GM13976 (cell line): ENCODE data around the gene CLEC3B.
"Not testable (repeated sequence)": the region's sequence is repeated elsewhere in the genome, so short reads cannot be mapped to it uniquely, and the experiment has no call there.

Experiments
- DNase-seq: peaks from one replicate; pipeline ENCODE4 v3.0.0; 2012; ENCODE audit warnings: low spot score
- in situ Hi-C: fragments of 300-500 bp; cut with MboI; formaldehyde crosslinking; loops from one replicate; pipeline ENCODE4 v1.12.0; 2022; ENCODE audit warnings: low sequenced_read_pairs, mixed read lengths, inconsistent platforms; ENCODE audit not compliant: unreplicated experiment
- TF ChIP-seq, protein P1 (sequence below): IDR thresholded peaks from 2 replicates; pipeline ENCODE4 v1.5.1; 2012; ENCODE audit warnings: borderline replicate concordance, mild to moderate bottlenecking; ENCODE audit not compliant: insufficient read depth; ENCODE audit errors: extremely low read depth, missing control alignments, control extremely low read depth

Gene CLEC3B

DNA sequence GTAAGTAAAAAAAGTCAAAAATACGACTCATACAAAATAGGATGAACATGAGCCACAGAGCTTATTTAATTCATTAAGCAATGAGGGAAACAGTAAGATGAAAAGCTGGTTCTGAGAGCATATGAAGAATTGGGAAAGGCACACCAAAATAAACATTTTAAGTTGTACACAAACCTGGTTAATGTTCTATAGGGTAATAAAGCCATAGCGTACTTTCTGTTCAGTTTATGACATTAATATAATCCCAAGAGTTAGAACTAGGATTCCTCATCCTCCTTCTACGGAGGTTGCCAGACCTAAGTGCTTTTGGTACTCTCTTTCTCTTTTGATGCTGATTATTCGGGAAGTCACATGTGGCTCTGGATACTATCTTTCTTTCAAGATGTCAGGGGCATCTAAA is 41.4 kb downstream of the CLEC3B start:
- in situ Hi-C loops = no loop called here
- TF ChIP-seq, protein P1, sequence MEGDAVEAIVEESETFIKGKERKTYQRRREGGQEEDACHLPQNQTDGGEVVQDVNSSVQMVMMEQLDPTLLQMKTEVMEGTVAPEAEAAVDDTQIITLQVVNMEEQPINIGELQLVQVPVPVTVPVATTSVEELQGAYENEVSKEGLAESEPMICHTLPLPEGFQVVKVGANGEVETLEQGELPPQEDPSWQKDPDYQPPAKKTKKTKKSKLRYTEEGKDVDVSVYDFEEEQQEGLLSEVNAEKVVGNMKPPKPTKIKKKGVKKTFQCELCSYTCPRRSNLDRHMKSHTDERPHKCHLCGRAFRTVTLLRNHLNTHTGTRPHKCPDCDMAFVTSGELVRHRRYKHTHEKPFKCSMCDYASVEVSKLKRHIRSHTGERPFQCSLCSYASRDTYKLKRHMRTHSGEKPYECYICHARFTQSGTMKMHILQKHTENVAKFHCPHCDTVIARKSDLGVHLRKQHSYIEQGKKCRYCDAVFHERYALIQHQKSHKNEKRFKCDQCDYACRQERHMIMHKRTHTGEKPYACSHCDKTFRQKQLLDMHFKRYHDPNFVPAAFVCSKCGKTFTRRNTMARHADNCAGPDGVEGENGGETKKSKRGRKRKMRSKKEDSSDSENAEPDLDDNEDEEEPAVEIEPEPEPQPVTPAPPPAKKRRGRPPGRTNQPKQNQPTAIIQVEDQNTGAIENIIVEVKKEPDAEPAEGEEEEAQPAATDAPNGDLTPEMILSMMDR = no peak
- no peak for DNase-seq

DNA sequence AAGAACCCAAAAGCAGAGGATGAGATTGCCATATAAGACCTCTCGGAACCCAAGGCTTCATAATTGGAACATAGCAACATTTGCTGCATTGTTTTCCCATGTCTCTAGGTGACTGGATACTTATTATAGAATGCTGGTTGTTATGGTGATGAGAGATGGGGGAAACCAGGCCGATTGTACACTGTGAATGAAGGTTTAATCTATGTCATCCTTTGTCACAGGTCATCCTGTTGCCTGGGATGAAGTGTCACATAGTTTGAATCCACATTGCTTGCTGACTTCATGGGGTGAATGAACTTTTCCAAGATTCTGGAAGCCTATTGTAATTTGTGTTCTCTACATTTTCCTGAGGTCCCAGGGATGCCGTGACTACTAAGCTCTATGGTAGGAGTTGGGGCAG is 41.8 kb downstream of the CLEC3B start:
- in situ Hi-C loops = no loop called here

DNA sequence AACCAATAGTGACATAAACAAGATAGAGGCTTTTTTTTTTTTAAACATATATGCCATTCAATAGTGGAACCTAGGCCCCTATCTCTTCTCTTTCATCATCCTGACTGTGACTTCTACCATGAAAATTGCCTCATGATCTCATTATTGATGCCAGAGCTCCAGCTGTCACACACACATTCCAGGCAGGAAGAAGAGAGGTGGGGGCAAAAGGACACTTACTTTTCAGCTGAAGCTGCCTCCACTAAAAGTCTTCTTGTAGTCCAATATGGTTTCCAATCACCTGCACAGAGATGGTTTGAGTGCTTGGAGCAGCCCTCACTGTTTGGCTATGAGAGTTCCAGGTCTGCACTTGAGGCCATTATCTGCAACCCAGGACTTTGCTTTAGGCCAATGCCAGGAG is 45.0 kb downstream of the CLEC3B start:
- in situ Hi-C loops = no loop called here
- TF ChIP-seq, protein P1 = no peak
- no peak for DNase-seq

More for the DNA sequence above, 41.8 kb downstream of the CLEC3B start:
- TF ChIP-seq, protein P1 = no peak
- no peak for DNase-seq

DNA sequence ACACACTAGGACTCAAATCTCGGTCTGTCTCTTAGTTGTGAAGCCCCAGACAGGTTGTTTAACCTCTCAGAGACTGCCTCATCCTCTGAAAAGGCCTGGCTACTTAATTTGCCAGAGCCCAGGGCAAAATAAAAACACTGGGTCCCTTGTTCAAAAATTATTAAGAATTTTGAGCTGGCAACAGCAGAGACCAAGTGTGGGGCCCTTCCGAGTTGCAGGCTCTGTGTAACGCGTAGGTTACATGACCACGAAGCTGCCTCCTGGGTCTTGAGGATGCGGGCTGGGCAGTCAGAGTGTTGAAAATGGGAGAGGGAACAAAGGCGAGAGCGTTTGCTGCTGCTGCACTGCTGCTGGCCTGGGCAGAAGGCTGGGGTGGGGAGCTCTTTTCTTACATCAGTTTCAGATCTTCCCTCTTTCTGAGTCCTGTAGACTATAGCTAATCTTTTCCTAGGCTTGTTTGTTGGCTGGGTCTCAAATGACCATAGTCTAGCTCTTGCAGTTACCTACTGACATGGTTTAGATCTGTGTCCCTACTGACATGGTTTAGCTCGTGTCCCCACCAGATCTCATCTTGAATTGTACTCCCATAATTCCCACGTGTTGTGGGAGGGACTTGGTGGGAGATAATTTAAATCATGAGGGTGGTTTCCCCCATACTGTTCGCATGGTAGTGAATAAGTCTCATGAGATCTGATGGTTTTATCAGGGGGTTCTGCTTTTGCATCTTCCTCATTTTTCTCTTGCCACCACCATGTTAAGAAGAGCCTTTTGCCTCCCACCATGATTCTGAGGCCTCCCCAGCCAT is 49.9 kb downstream of the CLEC3B start:
- no peak for DNase-seq
- TF ChIP-seq, protein P1 = no peak
- in situ Hi-C loops = no loop called here

DNA sequence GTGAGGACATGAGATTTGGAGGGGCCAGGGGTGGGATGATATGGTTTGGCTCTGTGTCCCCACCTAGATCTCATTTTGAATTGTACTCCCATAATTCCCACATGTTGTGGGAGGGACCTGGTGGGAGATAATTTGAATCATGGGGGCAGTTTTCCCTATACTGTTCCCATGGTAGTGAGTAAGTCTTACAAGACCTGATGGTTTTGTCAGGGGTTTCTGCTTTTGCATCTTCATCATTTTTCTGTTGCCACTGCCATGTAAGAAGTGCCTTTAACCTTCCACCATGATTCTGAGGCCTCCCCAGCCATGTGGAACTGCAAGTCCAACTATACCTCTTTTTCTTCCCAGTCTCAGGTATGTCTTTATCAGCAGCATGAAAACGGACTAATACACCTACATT is 52.2 kb downstream of the CLEC3B start:
- in situ Hi-C loops, DNase-seq: not testable (repeated sequence)

DNA sequence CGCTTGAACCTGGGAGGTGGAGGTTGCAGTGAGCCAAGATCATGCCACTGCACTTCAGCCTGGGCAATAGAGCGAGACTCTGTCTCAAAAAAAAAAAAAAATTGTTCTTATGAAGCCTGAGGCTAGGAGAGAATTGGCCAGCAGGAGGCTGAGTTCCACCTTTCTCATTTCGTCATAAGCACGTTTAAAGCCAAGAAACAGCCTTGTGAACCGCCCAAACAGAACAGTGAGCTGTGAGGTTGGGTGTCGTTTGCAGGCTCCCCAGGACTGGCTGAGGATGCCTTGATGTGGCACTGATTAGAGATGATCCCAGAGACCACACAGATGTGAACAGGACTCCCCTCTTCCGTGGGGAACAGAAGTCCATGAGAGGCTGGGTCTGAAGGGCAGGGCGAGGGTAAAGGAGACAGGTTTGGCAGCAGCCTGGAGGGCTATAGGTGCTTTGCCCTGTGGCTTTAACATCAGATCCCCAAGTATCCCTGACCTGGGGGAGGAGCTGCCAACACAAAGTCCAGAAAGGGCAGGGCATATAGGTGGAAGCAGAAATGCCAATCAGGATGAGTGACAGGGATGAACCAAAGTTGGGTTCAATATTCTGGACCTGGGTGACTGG is 52.9 kb downstream of the CLEC3B start:
- TF ChIP-seq, protein P1 = no peak
- no peak for DNase-seq
- in situ Hi-C loops = no loop called here

DNA sequence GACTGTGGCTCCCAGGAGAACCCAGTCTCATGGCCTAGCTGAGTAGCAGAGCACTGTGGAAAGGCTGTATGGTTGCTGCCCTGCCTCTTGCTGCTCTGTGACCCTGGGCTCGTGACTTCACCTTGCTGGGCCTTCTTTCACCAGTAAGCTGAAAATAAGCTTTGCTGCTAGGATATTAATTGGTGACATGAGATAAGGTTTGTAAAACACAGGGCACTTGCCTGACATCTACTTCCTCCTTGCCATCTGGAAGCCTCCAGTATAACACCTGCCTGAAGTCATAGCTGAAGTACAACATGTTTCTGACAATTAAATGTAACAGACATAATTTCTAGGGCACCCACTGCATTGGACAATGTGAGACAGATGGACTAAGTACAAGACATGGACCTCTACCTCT is 53.6 kb downstream of the CLEC3B start:
- no peak for DNase-seq
- in situ Hi-C loops = no loop called here
- TF ChIP-seq, protein P1 = no peak
